ENCODE data around the gene LAIR2. TPM values are rescaled to one million over a fixed set of nuclear protein-coding genes. Genes with fewer than 3 reads are reported as not detected.

The LAIR2 gene
- total and polyA plus RNA-seq, 2 experiments from 2014 or later = not detected

GRCh38 chr19:54525636-54526035, 23.0 kb downstream of the LAIR2 start:
- DNase-seq (ENCODE audit: low spot score) = no peak
- no peak overlapping the region for H3K4me3 ChIP-seq
- no peaks in the 10 kb centered on the region for H3K9me2 ChIP-seq (replicated peaks; ENCODE audit: insufficient read depth)
- no peak overlapping the region for H3K27ac ChIP-seq
- H3K27me3 ChIP-seq = no peaks in the 10 kb centered on the region
- no peak overlapping the region for H3K4me2 ChIP-seq
- H3K36me3 ChIP-seq (replicated peaks; ENCODE audit: insufficient read depth, low read depth) = no peaks in the 10 kb centered on the region
- no peak overlapping the region for H2AFZ ChIP-seq
- no peaks in the 10 kb centered on the region for H4K20me1 ChIP-seq (ENCODE audit: insufficient read depth, poor library complexity, severe bottlenecking)
- no peaks in the 10 kb centered on the region for H3K4me1 ChIP-seq (ENCODE audit: insufficient read depth)
- no peaks in the 10 kb centered on the region for H3K79me2 ChIP-seq
- 59% methylated on average over 5 of the region's 5 CpGs for WGBS (ENCODE audit: low lambda C conversion rate, missing lambda C conversion rate)
- no peak for TF ChIP-seq CTCF (IDR thresholded peaks at IDR 0.05; ENCODE audit: poor library complexity)
- no peak for TF ChIP-seq EZH2 (IDR thresholded peaks at IDR 0.05; ENCODE audit: borderline replicate concordance)
- TF ChIP-seq EZH2phosphoT487 (IDR thresholded peaks at IDR 0.05; ENCODE audit: low read depth, severe bottlenecking, unreplicated experiment) = no peak
- no peaks in the 10 kb centered on the region for H3K9me3 ChIP-seq (ENCODE audit: low read depth)

- H3K27ac ChIP-seq = no peak overlapping the region
- no peaks in the 10 kb centered on the region for H4K20me1 ChIP-seq (ENCODE audit: insufficient read depth, poor library complexity, severe bottlenecking)
- 87% methylated on average over 26 of the region's 26 CpGs for WGBS (ENCODE audit: low lambda C conversion rate, missing lambda C conversion rate)
- H3K4me1 ChIP-seq (ENCODE audit: insufficient read depth) = no peaks in the 10 kb centered on the region
- H3K9me3 ChIP-seq (ENCODE audit: low read depth) = no peaks in the 10 kb centered on the region
- H3K9me2 ChIP-seq (replicated peaks; ENCODE audit: insufficient read depth) = no peaks in the 10 kb centered on the region
- H3K79me2 ChIP-seq = no peaks in the 10 kb centered on the region
- no peak overlapping the region for H2AFZ ChIP-seq
- no peak overlapping the region for H3K4me3 ChIP-seq
- H3K27me3 ChIP-seq = no peaks in the 10 kb centered on the region
- no peak overlapping the region for H3K4me2 ChIP-seq
- no peak for TF ChIP-seq EZH2phosphoT487 (IDR thresholded peaks at IDR 0.05; ENCODE audit: low read depth, severe bottlenecking, unreplicated experiment)
- TF ChIP-seq CTCF (IDR thresholded peaks at IDR 0.05; ENCODE audit: poor library complexity) = no peak
- TF ChIP-seq EZH2 (IDR thresholded peaks at IDR 0.05; ENCODE audit: borderline replicate concordance) = no peak
- DNase-seq (ENCODE audit: low spot score) = no peak
- no peaks in the 10 kb centered on the region for H3K36me3 ChIP-seq (replicated peaks; ENCODE audit: insufficient read depth, low read depth)
Observed at GRCh38 chr19:54526972-54527371, 24.3 kb downstream of the LAIR2 start.

- H3K9me2 ChIP-seq (replicated peaks; ENCODE audit: insufficient read depth) = no peaks in the 10 kb centered on the region
- H3K4me1 ChIP-seq (ENCODE audit: insufficient read depth) = no peaks in the 10 kb centered on the region
- H3K4me2 ChIP-seq = no peak overlapping the region
- DNase-seq (ENCODE audit: low spot score) = no peak
- H3K9me3 ChIP-seq (ENCODE audit: low read depth) = no peaks in the 10 kb centered on the region
- TF ChIP-seq EZH2 (IDR thresholded peaks at IDR 0.05; ENCODE audit: borderline replicate concordance) = no peak
- TF ChIP-seq CTCF (IDR thresholded peaks at IDR 0.05; ENCODE audit: poor library complexity) = no peak
- no peak for TF ChIP-seq EZH2phosphoT487 (IDR thresholded peaks at IDR 0.05; ENCODE audit: low read depth, severe bottlenecking, unreplicated experiment)
- H3K27me3 ChIP-seq = no peaks in the 10 kb centered on the region
- H2AFZ ChIP-seq = no peak overlapping the region
- H3K4me3 ChIP-seq = no peak overlapping the region
- no peaks in the 10 kb centered on the region for H4K20me1 ChIP-seq (ENCODE audit: insufficient read depth, poor library complexity, severe bottlenecking)
- no peaks in the 10 kb centered on the region for H3K36me3 ChIP-seq (replicated peaks; ENCODE audit: insufficient read depth, low read depth)
- no peaks in the 10 kb centered on the region for H3K79me2 ChIP-seq
- 78% methylated on average over 5 of the region's 5 CpGs for WGBS (ENCODE audit: low lambda C conversion rate, missing lambda C conversion rate)
- no peak overlapping the region for H3K27ac ChIP-seq
Observed at GRCh38 chr19:54530866-54531265, 28.2 kb downstream of the LAIR2 start.

GRCh38 chr19:54532528-54532927, 29.9 kb downstream of the LAIR2 start:
- Histone ChIP-seq H3K27me3 (no peaks in the 10 kb centered on the region), H3K9me2 (replicated peaks; ENCODE audit: insufficient read depth) (no peaks in the 10 kb centered on the region), H3K36me3 (replicated peaks; ENCODE audit: insufficient read depth, low read depth) (no peaks in the 10 kb centered on the region), H3K4me3 (no peak overlapping the region), H3K4me2 (no peak overlapping the region), H3K79me2 (no peaks in the 10 kb centered on the region), H4K20me1 (ENCODE audit: insufficient read depth, poor library complexity, severe bottlenecking) (no peaks in the 10 kb centered on the region), H2AFZ (no peak overlapping the region), H3K9me3 (ENCODE audit: low read depth) (no peaks in the 10 kb centered on the region), H3K27ac (no peak overlapping the region), H3K4me1 (ENCODE audit: insufficient read depth) (no peaks in the 10 kb centered on the region)
- TF ChIP-seq EZH2phosphoT487 (IDR thresholded peaks at IDR 0.05; ENCODE audit: low read depth, severe bottlenecking, unreplicated experiment) = no peak
- WGBS (ENCODE audit: low lambda C conversion rate, missing lambda C conversion rate) = 69% methylated on average over 4 of the region's 4 CpGs
- no peak for DNase-seq (ENCODE audit: low spot score)

Measured in hepatocyte (in vitro differentiated cells).